Measurements from ENCODE around the gene PTHLH.

The PTHLH gene

DNA sequence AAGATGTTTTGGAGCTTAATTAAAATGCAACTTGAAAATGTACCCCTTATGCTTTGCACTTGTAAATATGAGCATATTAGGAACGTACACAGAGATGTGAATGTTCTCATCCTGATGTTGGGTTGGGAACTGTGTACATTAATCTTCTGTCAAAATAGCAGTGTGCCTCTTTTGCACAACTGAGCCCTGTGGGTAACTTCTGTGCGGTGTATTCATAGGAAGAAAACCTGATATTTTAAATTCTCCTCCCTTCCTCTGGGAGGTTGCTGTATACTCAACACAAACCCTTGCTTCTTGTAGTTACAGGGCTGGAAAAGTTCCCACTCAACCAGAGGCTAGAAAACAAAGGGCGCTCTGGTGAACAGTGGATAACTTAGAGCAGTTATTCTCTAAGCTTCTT is 18.7 kb downstream of the PTHLH start:
- TF ChIP-seq, protein P1, sequence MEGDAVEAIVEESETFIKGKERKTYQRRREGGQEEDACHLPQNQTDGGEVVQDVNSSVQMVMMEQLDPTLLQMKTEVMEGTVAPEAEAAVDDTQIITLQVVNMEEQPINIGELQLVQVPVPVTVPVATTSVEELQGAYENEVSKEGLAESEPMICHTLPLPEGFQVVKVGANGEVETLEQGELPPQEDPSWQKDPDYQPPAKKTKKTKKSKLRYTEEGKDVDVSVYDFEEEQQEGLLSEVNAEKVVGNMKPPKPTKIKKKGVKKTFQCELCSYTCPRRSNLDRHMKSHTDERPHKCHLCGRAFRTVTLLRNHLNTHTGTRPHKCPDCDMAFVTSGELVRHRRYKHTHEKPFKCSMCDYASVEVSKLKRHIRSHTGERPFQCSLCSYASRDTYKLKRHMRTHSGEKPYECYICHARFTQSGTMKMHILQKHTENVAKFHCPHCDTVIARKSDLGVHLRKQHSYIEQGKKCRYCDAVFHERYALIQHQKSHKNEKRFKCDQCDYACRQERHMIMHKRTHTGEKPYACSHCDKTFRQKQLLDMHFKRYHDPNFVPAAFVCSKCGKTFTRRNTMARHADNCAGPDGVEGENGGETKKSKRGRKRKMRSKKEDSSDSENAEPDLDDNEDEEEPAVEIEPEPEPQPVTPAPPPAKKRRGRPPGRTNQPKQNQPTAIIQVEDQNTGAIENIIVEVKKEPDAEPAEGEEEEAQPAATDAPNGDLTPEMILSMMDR (IDR thresholded peaks at IDR 0.05): no peak

DNA sequence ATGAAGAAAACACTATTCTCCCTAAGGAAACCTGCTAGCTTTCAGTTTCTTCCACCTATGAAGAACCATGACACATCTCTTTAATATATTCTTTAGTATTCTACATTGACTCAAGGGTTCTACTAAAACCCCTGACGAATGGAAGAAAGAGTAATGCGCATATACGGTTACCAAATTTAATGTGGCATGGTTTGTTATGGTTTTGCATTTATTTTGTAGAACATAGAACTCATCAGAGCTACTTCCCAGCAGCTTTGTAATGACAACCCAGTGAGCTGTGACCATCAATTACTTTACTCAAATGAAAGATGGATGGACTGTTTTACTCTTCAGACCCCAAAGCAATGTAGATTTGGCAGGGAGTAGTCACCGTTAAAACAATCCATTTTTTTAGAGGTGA is 19.2 kb downstream of the PTHLH start:
- TF ChIP-seq, protein P1 (IDR thresholded peaks at IDR 0.05): no peak

- TF ChIP-seq, protein P1 (IDR thresholded peaks at IDR 0.05): no peak
Measured at GRCh38 chr12:27952510-27952909, 20.0 kb downstream of the PTHLH start.

GRCh38 chr12:27951898-27952297 is 20.6 kb downstream of the PTHLH start:
- TF ChIP-seq, protein P1 (IDR thresholded peaks at IDR 0.05): no peak

DNA sequence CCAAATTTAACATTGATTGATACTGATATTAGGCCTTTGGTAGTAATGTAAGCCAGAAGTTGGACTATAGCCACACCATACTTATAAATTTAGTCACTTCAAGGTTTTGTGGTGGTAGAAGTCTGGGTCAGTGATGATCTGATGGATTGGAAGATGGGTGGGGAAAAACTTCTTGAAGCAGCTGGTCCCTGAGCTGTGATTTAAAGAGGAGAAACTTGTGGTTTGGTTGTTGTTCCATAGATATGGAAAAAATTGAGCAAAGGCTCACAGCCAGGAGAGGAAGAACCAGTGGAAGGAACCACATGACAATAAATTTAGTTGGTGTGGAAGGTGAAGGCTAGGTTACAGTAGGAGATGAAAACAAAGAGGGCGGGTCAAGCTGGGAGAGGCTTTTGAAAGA is 26.1 kb downstream of the PTHLH start:
- TF ChIP-seq, protein P1 (IDR thresholded peaks at IDR 0.05): no peak

DNA sequence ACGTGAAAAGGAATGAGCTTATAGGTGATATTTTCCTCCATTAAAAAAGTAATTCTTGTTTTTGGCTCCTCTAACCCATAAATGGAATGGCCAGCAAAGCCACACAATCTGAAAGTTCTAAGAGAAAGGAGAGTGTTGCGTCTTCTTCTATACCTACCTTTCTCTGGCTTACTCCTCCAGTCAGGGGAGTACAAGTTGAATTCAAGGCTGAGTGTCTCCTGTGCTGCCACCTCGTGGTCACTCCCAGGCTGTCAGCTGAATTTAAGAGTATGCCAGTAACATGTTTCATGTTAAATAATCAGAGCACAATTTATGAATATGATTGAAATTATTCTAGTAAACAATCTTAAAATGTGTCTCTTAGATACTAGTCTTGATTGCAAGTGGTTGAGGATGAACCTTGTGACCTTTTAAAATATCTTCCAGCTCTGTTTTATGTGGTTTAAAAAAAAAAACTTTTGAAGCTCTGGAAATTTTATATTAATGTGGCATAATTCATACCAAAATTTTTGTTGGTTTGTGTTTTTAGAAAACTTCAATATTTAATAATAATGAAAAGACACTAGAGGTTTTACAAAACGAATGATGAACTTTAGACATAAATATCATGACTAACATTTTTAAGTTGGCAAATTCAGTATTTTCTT is 31.7 kb downstream of the PTHLH start:
- TF ChIP-seq, protein P1 (IDR thresholded peaks at IDR 0.05): peak; percentile 91

GRCh38 chr12:27940245-27940644 is 32.3 kb downstream of the PTHLH start:
- TF ChIP-seq, protein P1 (IDR thresholded peaks at IDR 0.05): no peak

GRCh38 chr12:27937768-27938167 is 34.8 kb downstream of the PTHLH start:
- TF ChIP-seq, protein P1 (IDR thresholded peaks at IDR 0.05): no peak
